Endometrium (tissue), 2 donors: ENCODE data around the gene PCBP3.
"Not testable (repeated sequence)": the region's sequence is repeated elsewhere in the genome, so short reads cannot be mapped to it uniquely, and the experiment has no call there.

Experiments
- FAIRE-seq: peaks from 2 replicates; lab custom pipeline; 2012; peaks lifted over from hg19 to GRCh38; lab: Jason Lieb, UNC
- donor health status: control.
- donor health status: control.

Gene PCBP3

GRCh38 chr21:45845770-45846090 is 202.2 kb downstream of the PCBP3 start:
- no peak for FAIRE-seq

- FAIRE-seq: peak; percentile 91
Measured at GRCh38 chr21:45846373-45847160, 203.0 kb downstream of the PCBP3 start.

DNA sequence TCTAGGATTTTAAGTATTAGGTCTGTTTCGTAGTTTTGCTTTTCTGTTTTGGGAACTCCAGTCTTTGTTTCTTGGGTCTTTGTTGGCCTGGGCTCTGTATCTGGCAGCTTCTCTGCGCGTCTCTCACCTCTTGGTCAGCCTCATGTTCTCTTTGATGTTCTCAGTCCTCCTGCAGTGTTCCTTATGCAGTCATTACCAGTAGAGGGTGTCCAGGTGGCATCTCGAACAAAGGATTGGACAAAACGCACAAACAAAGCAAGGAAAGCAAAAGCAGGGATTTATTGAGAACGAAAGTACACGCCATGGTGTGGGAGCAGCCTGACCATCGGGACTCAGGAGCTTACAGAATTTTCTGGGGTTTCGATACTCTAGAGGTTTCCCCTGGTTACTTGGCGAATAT is 204.3 kb downstream of the PCBP3 start:
- no peak for FAIRE-seq

DNA sequence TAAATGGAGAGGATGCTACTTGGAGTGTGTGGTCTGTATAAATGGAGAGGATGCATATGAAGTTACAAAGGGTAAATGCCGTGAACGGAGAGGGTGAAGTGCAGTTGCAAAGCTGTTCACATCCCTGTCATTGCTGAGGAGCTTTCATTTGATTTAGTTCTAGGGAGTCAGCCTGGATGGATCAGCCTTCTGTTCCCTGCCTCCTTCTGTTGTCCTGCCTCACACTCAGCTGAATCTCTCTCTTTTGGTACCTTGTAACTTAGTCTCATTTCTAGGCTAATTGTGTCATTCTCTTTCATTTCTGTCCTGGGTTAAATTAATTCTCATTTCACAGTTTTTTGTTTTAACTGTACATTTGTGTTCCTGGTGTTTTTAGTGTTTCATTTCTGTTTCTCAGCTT is 204.8 kb downstream of the PCBP3 start:
- no peak for FAIRE-seq

DNA sequence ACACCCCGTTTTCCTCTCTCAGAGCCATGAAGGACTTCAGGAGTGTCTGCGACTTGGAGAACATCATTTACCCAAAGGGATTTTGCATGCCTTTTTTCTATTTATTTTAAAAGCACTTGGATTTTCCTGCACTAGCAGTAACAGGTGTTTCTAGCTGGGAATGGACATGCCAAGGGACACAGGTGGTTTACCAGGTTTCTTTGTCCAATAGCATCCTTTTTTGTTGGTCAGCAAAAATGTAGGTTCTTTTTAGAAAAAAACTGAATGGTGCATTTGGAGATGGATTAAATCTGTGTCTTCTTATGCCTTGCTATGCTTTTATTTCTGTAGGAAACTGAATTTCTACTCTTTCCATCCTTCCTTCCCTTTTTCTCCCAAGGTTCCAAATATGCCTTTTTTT is 205.3 kb downstream of the PCBP3 start:
- FAIRE-seq: no peak

- no peak for FAIRE-seq
Measured at GRCh38 chr21:45849651-45850050, 206.1 kb downstream of the PCBP3 start.

DNA sequence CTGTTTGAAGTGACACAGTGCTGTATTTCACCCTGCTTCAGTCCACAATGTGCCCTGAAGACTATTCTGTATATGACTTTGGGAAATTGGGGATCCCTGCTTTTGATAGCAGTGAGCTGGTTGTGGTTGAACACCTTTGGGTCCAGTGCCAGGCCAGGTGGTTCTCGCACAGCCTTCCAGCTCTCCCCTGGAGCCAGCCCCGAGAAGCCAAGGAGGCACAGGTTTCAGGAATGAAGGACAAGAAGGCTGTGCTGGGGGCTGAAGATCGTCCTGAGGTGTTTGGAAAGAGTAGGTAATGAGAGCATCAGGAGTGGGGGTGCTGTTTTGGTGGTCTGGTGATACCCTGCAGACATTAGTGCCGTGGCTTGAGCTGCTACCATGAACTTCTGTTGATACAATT is 206.7 kb downstream of the PCBP3 start:
- no peak for FAIRE-seq

GRCh38 chr21:45852386-45852785 is 208.9 kb downstream of the PCBP3 start:
- FAIRE-seq: not testable (repeated sequence)

DNA sequence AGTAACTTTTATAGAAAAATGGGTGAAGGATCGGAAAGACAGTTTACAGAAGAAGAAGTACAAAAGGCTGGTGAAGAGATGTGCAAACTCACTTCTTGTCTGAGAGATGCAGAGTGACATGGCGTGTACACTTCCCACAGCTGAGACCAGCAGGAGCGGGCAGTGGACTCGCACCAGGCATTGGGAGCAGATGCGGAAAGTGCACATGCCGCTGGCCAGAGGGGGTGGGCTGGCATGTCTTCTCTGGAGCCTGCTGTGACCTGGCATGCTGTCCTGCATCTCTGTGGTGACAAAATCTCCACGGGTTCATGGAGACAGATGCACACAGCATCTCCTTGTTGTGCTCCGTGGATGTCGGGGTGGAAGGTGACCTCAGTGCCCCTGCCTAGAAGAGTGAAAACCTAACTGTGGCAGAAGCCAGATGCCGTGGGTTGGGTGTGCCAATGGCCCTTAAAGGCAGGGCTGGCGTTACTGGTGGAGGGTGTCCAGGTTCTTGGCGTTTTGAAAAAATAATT is 209.4 kb downstream of the PCBP3 start:
- FAIRE-seq: no peak

- no peak for FAIRE-seq
Measured at GRCh38 chr21:45853703-45854342, 210.3 kb downstream of the PCBP3 start.

- FAIRE-seq: no peak
Measured at GRCh38 chr21:45854690-45855247, 211.2 kb downstream of the PCBP3 start.

DNA sequence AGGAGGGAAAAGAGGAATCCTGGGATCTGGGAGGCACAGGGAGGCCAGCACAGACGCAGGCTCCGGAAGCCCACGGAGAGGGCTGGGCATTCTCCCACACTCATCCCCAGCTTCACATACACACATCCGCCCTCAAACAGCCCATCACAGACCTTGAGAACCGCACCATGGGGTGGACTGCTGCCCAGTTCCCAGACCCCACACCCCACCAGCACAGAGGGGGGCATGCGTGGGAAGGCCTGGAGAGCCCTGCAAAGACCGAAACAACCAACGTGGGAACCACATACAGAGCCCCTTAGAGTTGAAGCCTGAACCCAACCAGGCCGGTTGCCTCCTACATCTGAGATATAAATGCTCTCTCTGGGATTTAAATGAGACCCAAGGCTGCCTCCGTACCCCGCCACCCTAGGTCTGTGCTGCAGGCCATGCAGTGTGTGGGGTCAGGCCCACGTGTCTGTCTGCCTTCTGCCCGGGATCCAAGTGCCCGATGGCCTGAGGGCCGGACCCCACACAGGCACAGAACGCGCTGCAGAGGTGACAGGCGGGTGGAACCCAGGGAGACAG is 211.8 kb downstream of the PCBP3 start:
- no peak for FAIRE-seq

- FAIRE-seq: no peak
Measured at GRCh38 chr21:45856442-45856841, 212.9 kb downstream of the PCBP3 start.

- no peak for FAIRE-seq
Measured at GRCh38 chr21:45856906-45857305, 213.4 kb downstream of the PCBP3 start.

DNA sequence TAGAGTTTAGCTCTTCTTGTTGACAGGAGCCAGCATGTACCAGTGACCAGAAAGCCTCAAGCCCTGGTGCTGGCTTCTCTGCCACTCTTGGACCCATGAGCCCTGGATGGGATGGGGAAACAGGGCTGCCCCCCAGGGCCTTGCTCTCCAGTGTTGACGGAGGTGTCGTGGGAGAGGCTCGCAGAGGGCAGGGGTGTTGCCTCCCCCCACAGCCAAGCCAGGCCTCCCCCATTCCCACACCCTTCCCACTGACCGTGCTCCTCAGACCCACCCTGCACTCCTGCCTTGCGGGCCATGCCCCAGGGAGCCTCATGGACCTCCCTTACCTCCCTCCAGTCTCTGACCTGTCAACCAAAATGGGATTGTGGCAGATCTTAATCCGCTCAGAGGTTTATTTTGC is 214.2 kb downstream of the PCBP3 start:
- no peak for FAIRE-seq

- no peak for FAIRE-seq
Measured at GRCh38 chr21:45858180-45858579, 214.7 kb downstream of the PCBP3 start.

DNA sequence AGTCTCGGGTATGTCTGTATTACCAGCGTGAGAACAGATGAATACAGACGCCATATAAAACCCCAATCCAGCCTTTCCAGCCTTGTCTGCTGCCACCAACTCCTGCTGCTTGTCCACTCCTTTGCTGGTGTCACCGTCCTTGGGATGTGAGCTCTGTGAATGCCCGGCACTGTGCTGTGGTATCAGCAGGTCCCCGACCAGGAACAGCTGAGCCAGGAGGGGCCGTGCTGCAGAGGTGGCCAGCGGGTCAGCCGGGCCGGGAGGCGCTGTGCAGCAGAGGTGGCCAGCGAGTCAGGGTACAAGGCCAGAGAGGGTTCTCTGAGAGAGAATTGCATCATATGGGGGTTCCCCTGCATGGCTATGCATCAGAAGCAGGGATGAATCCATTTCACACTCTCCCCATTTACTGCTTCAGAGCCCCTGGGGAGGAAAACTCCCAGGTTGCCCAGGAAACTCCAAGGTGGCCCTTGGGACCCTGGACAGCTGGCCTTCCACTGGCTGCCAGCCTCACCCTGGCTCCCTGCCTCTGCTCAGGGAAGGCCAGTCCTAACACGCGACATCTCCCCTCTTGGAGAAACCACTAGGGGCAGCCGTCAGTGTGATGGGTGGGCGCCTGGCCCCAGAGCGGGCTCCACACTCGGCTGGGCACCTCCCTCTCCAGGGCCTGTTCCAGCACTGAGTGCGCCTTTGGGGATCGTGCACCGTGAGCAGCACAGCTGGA is 215.7 kb downstream of the PCBP3 start:
- no peak for FAIRE-seq

DNA sequence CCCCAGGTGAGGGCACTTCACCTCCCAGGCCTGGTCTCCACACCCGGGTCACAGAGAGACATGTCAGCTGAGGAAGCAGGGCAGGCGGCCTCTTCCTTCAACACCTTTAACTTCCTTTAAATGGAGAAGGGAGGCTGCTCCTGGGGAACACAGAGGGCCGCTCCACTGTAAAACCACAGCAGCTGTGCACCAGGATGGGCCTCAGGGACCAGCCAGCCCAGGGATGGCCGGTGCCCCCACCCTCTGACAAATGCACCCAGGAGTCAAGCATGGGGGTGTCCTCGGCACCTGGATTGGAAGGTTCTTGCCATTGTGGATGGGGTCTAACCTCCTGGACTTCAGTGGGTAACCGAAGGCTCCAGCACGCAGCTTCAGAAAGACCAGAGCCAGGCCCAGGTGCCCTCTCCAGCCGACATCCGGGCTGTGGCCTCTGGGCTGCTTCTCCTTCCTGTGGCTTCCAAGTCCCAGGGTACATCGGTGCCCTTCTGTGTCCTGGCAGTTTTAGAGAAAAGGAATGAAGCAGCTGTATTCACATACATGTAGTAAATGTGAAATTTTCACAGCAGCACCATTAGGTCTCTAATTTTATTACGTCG is 216.3 kb downstream of the PCBP3 start:
- no peak for FAIRE-seq

GRCh38 chr21:45860493-45861155 is 217.1 kb downstream of the PCBP3 start:
- FAIRE-seq: no peak

DNA sequence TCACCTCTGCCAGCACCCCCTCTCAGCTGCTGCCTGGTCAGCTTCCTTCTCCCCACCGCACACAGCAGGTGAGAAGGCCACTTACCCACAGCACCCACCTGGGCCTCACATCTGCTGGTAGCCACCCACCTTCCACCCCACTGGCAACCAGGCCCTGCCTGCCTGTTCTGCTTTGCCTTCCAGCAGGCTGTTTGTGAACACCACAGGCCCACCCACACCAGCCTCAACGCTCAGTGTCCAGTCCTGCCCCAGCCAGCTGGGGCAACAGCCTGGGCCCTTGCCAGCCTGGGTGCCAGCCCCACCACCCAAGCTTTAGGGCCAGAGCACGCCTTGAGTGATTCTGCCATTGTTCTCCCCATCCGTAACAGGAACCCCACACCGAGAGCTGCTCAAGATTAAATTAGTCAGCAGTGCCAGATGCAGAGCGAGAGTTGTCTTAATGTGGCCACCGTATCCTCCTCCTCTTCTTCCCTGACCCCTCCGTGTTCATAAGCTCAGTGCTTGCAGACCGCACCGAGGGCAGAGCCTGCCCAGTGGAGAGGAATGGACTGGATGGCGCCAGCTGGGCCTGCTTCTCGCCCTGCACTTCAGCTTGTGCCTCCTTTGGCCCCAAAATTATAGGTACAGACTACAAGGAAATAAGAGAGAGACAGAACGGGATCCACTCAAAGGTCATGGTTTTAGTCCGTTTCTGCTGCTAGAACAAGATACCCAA is 217.8 kb downstream of the PCBP3 start:
- no peak for FAIRE-seq
